Suprapubic skin (tissue), 4 donors: Measurements from ENCODE around the gene PRH1. TPM values are rescaled to one million over a fixed set of nuclear protein-coding genes. Genes with fewer than 3 reads are reported as not detected.

Source experiments
- DNase-seq, 2 donors: peaks; one replicate each; pipeline ENCODE4 v3.0.0-alpha.2; 2019; ENCODE audit warnings: low spot score in 2 of 2
- H3K27ac ChIP-seq: fragments of 200-600 bp; sonication (generic); one replicate; pipeline ENCODE4 v1.5.1; 2019
- H3K27me3 ChIP-seq: fragments of 200-600 bp; sonication (generic); one replicate; pipeline ENCODE4 v1.5.1; 2019
- H3K36me3 ChIP-seq: fragments of 200-600 bp; sonication (generic); one replicate; pipeline ENCODE4 v1.5.1; 2019
- H3K4me1 ChIP-seq: fragments of 200-600 bp; sonication (generic); one replicate; pipeline ENCODE4 v1.5.1; 2019
- H3K4me3 ChIP-seq: fragments of 200-600 bp; sonication (generic); one replicate; pipeline ENCODE4 v1.5.1; 2019; ENCODE audit warnings: mild to moderate bottlenecking
- H3K9me3 ChIP-seq: fragments of 200-600 bp; sonication (generic); one replicate; pipeline ENCODE4 v1.5.1; 2019
- CTCF ChIP-seq, 2 donors: fragments of 200-600 bp in 1 of 2; fragments of 450-650 bp in 1 of 2; sonication (generic) in 1 of 2; IDR thresholded peaks; one replicate each; pipeline ENCODE4 v1.5.1; 2016 to 2019; ENCODE audit warnings: antibody characterized with exemption in 2 of 2, mild to moderate bottlenecking in 1 of 2, moderate library complexity in 1 of 2
- EP300 ChIP-seq: sonication (generic); formaldehyde crosslinking; IDR thresholded peaks from one replicate; pipeline ENCODE4 v1.6.1; 2017; ENCODE audit warnings: antibody characterized with exemption
- POLR2A ChIP-seq, 2 donors: fragments of 450-650 bp; IDR thresholded peaks; one replicate each; pipeline ENCODE4 v1.6.1; 2017; ENCODE audit warnings: antibody characterized with exemption in 2 of 2, mild to moderate bottlenecking in 2 of 2, moderate library complexity in 2 of 2
- POLR2AphosphoS5 ChIP-seq, 3 donors: sonication (generic); formaldehyde crosslinking; IDR thresholded peaks; one replicate each; pipeline ENCODE4 v1.6.1; 2017; ENCODE audit warnings: antibody characterized with exemption in 3 of 3
- WGBS: methylation state at CpG from one replicate; pipeline ENCODE4 v1.1.5; 2018; 5-methylcytosine and 5-hydroxymethylcytosine counted together
- total RNA-seq, 4 donors: library from RNA; depleted of rRNA; stranded (reverse); fragments of >200 nt; gene quantifications; one replicate each; pipeline ENCODE4 v1.1.0, GENCODE V29; 2016

The PRH1 gene
- total RNA-seq, 4 donors from 2014 or later = 8.8 to 51.3 (median 20.0) TPM

- peaks cover 4% of the 10 kb centered on the region for H3K9me3 ChIP-seq
- no peak within 1 kb of the TSS for H3K27ac ChIP-seq
- WGBS = 96% methylated on average over 1 of the region's 1 CpG
- H3K27me3 ChIP-seq = no peaks in the 10 kb centered on the region
- H3K4me1 ChIP-seq = no peaks in the 10 kb centered on the region
- H3K36me3 ChIP-seq = no peaks in the 10 kb centered on the region
- TF ChIP-seq POLR2AphosphoS5 (IDR thresholded peaks at IDR 0.05) (no peak), POLR2A (IDR thresholded peaks at IDR 0.05) (no peak), CTCF (IDR thresholded peaks at IDR 0.05) (no peak), EP300 (no peak)
- DNase-seq = no peak
- H3K4me3 ChIP-seq = no peak within 1 kb of the TSS
Observed at GRCh38 chr12:10909462-10909861, 25.4 kb upstream of the PRH1 start, which contains the start of gene TAS2R13. Gene TAS2R13, minus strand, starts transcription at chr12:10909562. Its CDS starts 264 bp downstream, at chr12:10909298.

- no peaks in the 10 kb centered on the region for H3K4me1 ChIP-seq
- WGBS = 78% methylated on average over 4 of the region's 4 CpGs
- TF ChIP-seq POLR2AphosphoS5 (IDR thresholded peaks at IDR 0.05) (no peak), POLR2A (IDR thresholded peaks at IDR 0.05) (no peak), CTCF (IDR thresholded peaks at IDR 0.05) (no peak), EP300 (no peak)
- H3K4me3 ChIP-seq = no peak overlapping the region
- H3K27ac ChIP-seq = no peak overlapping the region
- H3K9me3 ChIP-seq = peaks cover 15% of the 10 kb centered on the region
- DNase-seq = no peak
- no peaks in the 10 kb centered on the region for H3K36me3 ChIP-seq
- no peaks in the 10 kb centered on the region for H3K27me3 ChIP-seq
Observed at GRCh38 chr12:10904686-10905085, 20.6 kb upstream of the PRH1 start.

DNA sequence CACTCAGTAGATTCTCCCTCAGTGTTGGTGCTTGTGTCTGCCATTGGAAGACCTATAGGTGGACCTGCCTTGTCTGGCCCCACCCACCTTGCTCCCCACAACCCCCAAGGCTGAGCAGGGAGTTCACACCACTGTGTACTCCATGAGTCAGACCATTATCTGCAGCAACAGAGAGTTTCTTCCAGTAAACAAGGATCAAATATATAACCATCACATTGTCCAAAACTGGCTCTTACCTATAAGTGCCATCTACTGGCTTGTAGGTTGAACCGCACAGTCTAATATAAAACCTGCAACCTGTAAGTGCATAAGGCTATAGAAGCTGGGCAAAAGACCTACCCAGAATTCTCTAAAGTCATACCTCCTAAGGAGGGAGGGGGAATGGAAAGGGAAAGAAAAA is 17.4 kb upstream of the PRH1 start:
- Histone ChIP-seq H3K27me3 (no peaks in the 10 kb centered on the region), H3K36me3 (no peaks in the 10 kb centered on the region), H3K4me1 (no peaks in the 10 kb centered on the region), H3K27ac (no peak overlapping the region), H3K4me3 (no peak overlapping the region), H3K9me3 (peaks cover 15% of the 10 kb centered on the region)
- no peak for DNase-seq
- TF ChIP-seq EP300 (no peak), POLR2AphosphoS5 (IDR thresholded peaks at IDR 0.05) (no peak), POLR2A (IDR thresholded peaks at IDR 0.05) (no peak), CTCF (IDR thresholded peaks at IDR 0.05) (no peak)
- WGBS = 100% methylated on average over 1 of the region's 1 CpG

DNA sequence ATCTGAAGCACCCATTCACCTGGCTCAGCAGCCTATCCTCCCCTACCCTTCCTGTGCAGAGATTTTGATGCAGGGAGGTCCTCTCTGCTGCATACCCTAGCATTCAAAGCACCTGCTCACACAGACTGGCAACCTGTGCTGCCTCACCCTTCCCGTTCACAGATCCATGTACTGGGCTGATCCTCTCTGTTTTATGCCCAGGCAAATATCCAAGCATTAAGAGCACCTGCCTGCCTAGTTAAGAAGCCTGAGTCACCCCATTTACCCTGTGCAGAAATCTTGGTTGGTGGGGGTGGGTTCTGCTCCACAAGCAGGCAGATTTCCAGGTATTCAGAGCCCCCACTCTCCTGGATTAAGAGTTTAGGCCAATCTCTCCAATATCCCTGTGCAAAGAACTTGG is 16.9 kb upstream of the PRH1 start:
- Histone ChIP-seq H3K36me3 (no peaks in the 10 kb centered on the region), H3K4me3 (no peak overlapping the region), H3K27ac (no peak overlapping the region), H3K4me1 (no peaks in the 10 kb centered on the region), H3K27me3 (no peaks in the 10 kb centered on the region), H3K9me3 (peaks cover 15% of the 10 kb centered on the region)
- DNase-seq = no peak
- TF ChIP-seq EP300 (no peak), POLR2A (IDR thresholded peaks at IDR 0.05) (no peak), POLR2AphosphoS5 (IDR thresholded peaks at IDR 0.05) (no peak), CTCF (IDR thresholded peaks at IDR 0.05) (no peak)
- WGBS = 90% methylated on average over 1 of the region's 1 CpG

GRCh38 chr12:10900530-10900929 is 16.5 kb upstream of the PRH1 start:
- Histone ChIP-seq H3K9me3 (peaks cover 15% of the 10 kb centered on the region), H3K27me3 (no peaks in the 10 kb centered on the region), H3K36me3 (no peaks in the 10 kb centered on the region), H3K27ac (no peak overlapping the region), H3K4me1 (no peaks in the 10 kb centered on the region), H3K4me3 (no peak overlapping the region)
- DNase-seq = no peak
- no peak for TF ChIP-seq POLR2AphosphoS5 (IDR thresholded peaks at IDR 0.05)
- no peak for TF ChIP-seq POLR2A (IDR thresholded peaks at IDR 0.05)
- TF ChIP-seq CTCF (IDR thresholded peaks at IDR 0.05) = no peak
- no peak for TF ChIP-seq EP300
- WGBS = 100% methylated on average over 1 of the region's 1 CpG
